ENCODE results near the gene PITX1. TPM values are rescaled to one million over a fixed set of nuclear protein-coding genes. Genes with fewer than 3 reads are reported as not detected.

Gene PITX1
- total and polyA plus RNA-seq, 2 of the 13 experiments (the other 11 are each of a cell fraction or from before 2014, with no cell fraction given), result 11.7 to 20.2 TPM

GRCh38 chr5:135063056-135063445 lies 29.0 kb upstream of the PITX1 start:
- H3K4me1 ChIP-seq (ENCODE audit: insufficient read depth, low read length), result no peaks in the 10 kb centered on the region
- WGBS (ENCODE audit: low lambda C conversion rate), result 82% methylated on average over 7 of the region's 8 CpGs
- H3K9me3 ChIP-seq (ENCODE audit: low read length), result no peaks in the 10 kb centered on the region
- ATAC-seq (no peak), DNase-seq (ENCODE audit: low spot score) (no peak), FAIRE-seq (no peak)
- H2AFZ ChIP-seq (ENCODE audit: low read length), result no peak overlapping the region
- H4K20me1 ChIP-seq (ENCODE audit: insufficient read depth, low read length), result no peaks in the 10 kb centered on the region
- no peaks in the 10 kb centered on the region for H3K27me3 ChIP-seq (ENCODE audit: control insufficient read depth in 1 of 2, insufficient read depth in 2 of 2, low read length in 2 of 2)
- H3K4me2 ChIP-seq (ENCODE audit: low read depth, low read length), result no peak overlapping the region
- no peak overlapping the region for H3K9ac ChIP-seq (ENCODE audit: insufficient read depth, low read depth, low read length)
- no peaks in the 10 kb centered on the region for H3K36me3 ChIP-seq (replicated peaks in 1 of 2; ENCODE audit: control insufficient read depth in 1 of 2, insufficient read depth in 2 of 2, low read length in 2 of 2)
- intact Hi-C loops (cut with micrococcal nuclease; ENCODE audit: unreplicated experiment) (no loop called here), in situ Hi-C loops (cut with HindIII; ENCODE audit: extremely low pct_ligation_motif_present, low pct_unique_long_range_greater_than_20kb) (no loop called here)
- no peak for TF ChIP-seq ZSCAN31 (CRISPR knock-in tag; IDR thresholded peaks at IDR 0.05; ENCODE audit: low read depth)
- BruUV-seq (replicated peaks), result no TSS peak
- no peaks in the 10 kb centered on the region for H3K79me2 ChIP-seq (ENCODE audit: insufficient read depth, low read length)
- CTCF ChIA-PET (ENCODE audit: low intra/inter-chr PET ratio, low total read pairs), result no interaction called here
- no peak overlapping the region for H3K27ac ChIP-seq (ENCODE audit: extremely low read length, insufficient read depth, low read length)
- POLR2A ChIA-PET, result no interaction called here
- H3K4me3 ChIP-seq (replicated peaks in 1 of 3; ENCODE audit: insufficient read depth in 1 of 3, low read depth in 2 of 3, low read length in 3 of 3), result no peak overlapping the region

- CTCF ChIA-PET (ENCODE audit: low intra/inter-chr PET ratio, low total read pairs), result no interaction called here
- TF ChIP-seq ZNF552 (CRISPR knock-in tag; IDR thresholded peaks at IDR 0.05; ENCODE audit: borderline replicate concordance) (no peak), ZFP41 (CRISPR knock-in tag; IDR thresholded peaks at IDR 0.05; ENCODE audit: borderline replicate concordance) (no peak), ARID2 (CRISPR knock-in tag; IDR thresholded peaks at IDR 0.05; ENCODE audit: borderline replicate concordance) (no peak), ZNF564 (CRISPR knock-in tag; IDR thresholded peaks at IDR 0.05) (no peak), KLF13 (CRISPR knock-in tag; IDR thresholded peaks at IDR 0.05) (no peak), NCOR1 (IDR thresholded peaks at IDR 0.05; ENCODE audit: borderline replicate concordance, low read length) (no peak), ZNF160 (CRISPR knock-in tag; IDR thresholded peaks at IDR 0.05) (no peak), ZNF367 (CRISPR knock-in tag; IDR thresholded peaks at IDR 0.05; ENCODE audit: borderline replicate concordance) (no peak)
- TF ChIP-seq, protein P1, sequence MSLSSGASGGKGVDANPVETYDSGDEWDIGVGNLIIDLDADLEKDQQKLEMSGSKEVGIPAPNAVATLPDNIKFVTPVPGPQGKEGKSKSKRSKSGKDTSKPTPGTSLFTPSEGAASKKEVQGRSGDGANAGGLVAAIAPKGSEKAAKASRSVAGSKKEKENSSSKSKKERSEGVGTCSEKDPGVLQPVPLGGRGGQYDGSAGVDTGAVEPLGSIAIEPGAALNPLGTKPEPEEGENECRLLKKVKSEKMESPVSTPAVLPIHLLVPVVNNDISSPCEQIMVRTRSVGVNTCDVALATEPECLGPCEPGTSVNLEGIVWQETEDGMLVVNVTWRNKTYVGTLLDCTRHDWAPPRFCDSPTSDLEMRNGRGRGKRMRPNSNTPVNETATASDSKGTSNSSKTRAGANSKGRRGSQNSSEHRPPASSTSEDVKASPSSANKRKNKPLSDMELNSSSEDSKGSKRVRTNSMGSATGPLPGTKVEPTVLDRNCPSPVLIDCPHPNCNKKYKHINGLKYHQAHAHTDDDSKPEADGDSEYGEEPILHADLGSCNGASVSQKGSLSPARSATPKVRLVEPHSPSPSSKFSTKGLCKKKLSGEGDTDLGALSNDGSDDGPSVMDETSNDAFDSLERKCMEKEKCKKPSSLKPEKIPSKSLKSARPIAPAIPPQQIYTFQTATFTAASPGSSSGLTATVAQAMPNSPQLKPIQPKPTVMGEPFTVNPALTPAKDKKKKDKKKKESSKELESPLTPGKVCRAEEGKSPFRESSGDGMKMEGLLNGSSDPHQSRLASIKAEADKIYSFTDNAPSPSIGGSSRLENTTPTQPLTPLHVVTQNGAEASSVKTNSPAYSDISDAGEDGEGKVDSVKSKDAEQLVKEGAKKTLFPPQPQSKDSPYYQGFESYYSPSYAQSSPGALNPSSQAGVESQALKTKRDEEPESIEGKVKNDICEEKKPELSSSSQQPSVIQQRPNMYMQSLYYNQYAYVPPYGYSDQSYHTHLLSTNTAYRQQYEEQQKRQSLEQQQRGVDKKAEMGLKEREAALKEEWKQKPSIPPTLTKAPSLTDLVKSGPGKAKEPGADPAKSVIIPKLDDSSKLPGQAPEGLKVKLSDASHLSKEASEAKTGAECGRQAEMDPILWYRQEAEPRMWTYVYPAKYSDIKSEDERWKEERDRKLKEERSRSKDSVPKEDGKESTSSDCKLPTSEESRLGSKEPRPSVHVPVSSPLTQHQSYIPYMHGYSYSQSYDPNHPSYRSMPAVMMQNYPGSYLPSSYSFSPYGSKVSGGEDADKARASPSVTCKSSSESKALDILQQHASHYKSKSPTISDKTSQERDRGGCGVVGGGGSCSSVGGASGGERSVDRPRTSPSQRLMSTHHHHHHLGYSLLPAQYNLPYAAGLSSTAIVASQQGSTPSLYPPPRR (CRISPR knock-in tag; IDR thresholded peaks at IDR 0.05; ENCODE audit: borderline replicate concordance), result no peak
Observed at GRCh38 chr5:135062216-135063055, 28.4 kb upstream of the PITX1 start.

More at GRCh38 chr5:135062216-135063055, 28.4 kb upstream of the PITX1 start:
- Histone ChIP-seq H3K36me3 (replicated peaks in 1 of 2; ENCODE audit: control insufficient read depth in 1 of 2, insufficient read depth in 2 of 2, low read length in 2 of 2) (no peaks in the 10 kb centered on the region), H4K20me1 (ENCODE audit: insufficient read depth, low read length) (no peaks in the 10 kb centered on the region), H3K79me2 (ENCODE audit: insufficient read depth, low read length) (no peaks in the 10 kb centered on the region), H3K9ac (ENCODE audit: insufficient read depth, low read depth, low read length) (no peak overlapping the region), H3K27me3 (ENCODE audit: control insufficient read depth in 1 of 2, insufficient read depth in 2 of 2, low read length in 2 of 2) (no peaks in the 10 kb centered on the region), H3K27ac (ENCODE audit: extremely low read length, insufficient read depth, low read length) (no peak overlapping the region), H3K9me3 (ENCODE audit: low read length) (no peaks in the 10 kb centered on the region), H3K4me3 (replicated peaks in 1 of 3; ENCODE audit: insufficient read depth in 1 of 3, low read depth in 2 of 3, low read length in 3 of 3) (no peak overlapping the region), H2AFZ (ENCODE audit: low read length) (no peak overlapping the region), H3K4me1 (ENCODE audit: insufficient read depth, low read length) (no peaks in the 10 kb centered on the region), H3K4me2 (ENCODE audit: low read depth, low read length) (no peak overlapping the region)
- FAIRE-seq (no peak), ATAC-seq (no peak), DNase-seq (ENCODE audit: low spot score) (no peak)
- POLR2A ChIA-PET, result no interaction called here
- WGBS (ENCODE audit: low lambda C conversion rate), result 86% methylated on average over 14 of the region's 17 CpGs
- in situ Hi-C loops (cut with HindIII; ENCODE audit: extremely low pct_ligation_motif_present, low pct_unique_long_range_greater_than_20kb), result no loop called here
- intact Hi-C loops (cut with micrococcal nuclease; ENCODE audit: unreplicated experiment), result no loop called here
- no TSS peak for BruUV-seq (replicated peaks)
